Fibroblast of the aortic adventitia (primary cell): ENCODE measurements around the gene SUSD1. TPM values are rescaled to one million over a fixed set of nuclear protein-coding genes. Genes with fewer than 3 reads are reported as not detected.

Source experiments
- DNase-seq: peaks from one replicate; pipeline ENCODE4 v3.0.0-alpha.2; 2010; ENCODE audit warnings: low read depth
- H3K4me3 ChIP-seq: 2 replicates; pipeline ENCODE4 v1.5.1; 2011; ENCODE audit warnings: low read depth, mild to moderate bottlenecking, control low read depth, low read length, moderate library complexity
- CTCF ChIP-seq: IDR thresholded peaks from 2 replicates; pipeline ENCODE4 v1.5.1; 2011; ENCODE audit warnings: mild to moderate bottlenecking, low read length, control low read depth, inconsistent platforms; ENCODE audit not compliant: insufficient read depth
- total RNA-seq: library from RNA; depleted of rRNA; stranded (reverse); fragments of >200 nt; gene quantifications from 2 replicates; pipeline ENCODE4 v1.2.3, GENCODE V29; 2012; ENCODE audit warnings: low replicate concordance

The SUSD1 gene
- total RNA-seq, 1 donor: 16.4 TPM

- H3K4me3 ChIP-seq: no peak overlapping the region
- DNase-seq: peak; percentile 96
- no peak for TF ChIP-seq CTCF
These were observed 162.8 kb downstream of the SUSD1 start for GRCh38 chr9:112012026-112012902.

- no peak for DNase-seq
- TF ChIP-seq CTCF: no peak
- H3K4me3 ChIP-seq: no peak overlapping the region
These were observed 164.0 kb downstream of the SUSD1 start for GRCh38 chr9:112011051-112011620.

GRCh38 chr9:112010537-112010936 lies 164.6 kb downstream of the SUSD1 start:
- H3K4me3 ChIP-seq: no peak overlapping the region
- DNase-seq: no peak
- no peak for TF ChIP-seq CTCF

- H3K4me3 ChIP-seq: no peak overlapping the region
- DNase-seq: peak; percentile 40
These were observed 165.4 kb downstream of the SUSD1 start for GRCh38 chr9:112009656-112010055.

GRCh38 chr9:112007575-112008240 lies 167.4 kb downstream of the SUSD1 start:
- no peak for DNase-seq
- no peak overlapping the region for H3K4me3 ChIP-seq
- no peak for TF ChIP-seq CTCF

More at GRCh38 chr9:112009656-112010055, 165.4 kb downstream of the SUSD1 start:
- no peak for TF ChIP-seq CTCF

- DNase-seq: no peak
- H3K4me3 ChIP-seq: no peak overlapping the region
- TF ChIP-seq CTCF: no peak
These were observed 168.6 kb downstream of the SUSD1 start for GRCh38 chr9:112006361-112007020.
